GM18873 (cell line): ENCODE measurements around the gene SH3BGRL2.
"Not testable (repeated sequence)": the region's sequence is repeated elsewhere in the genome, so short reads cannot be mapped to it uniquely, and the experiment has no call there.

Experiments used
- ATAC-seq: cut with Tn5 transposase; IDR thresholded peaks from one replicate; pipeline ENCODE4 v1.9.1; 2021; ENCODE audit warnings: mild to moderate bottlenecking, moderate library complexity, moderate number of reproducible peaks; ENCODE audit not compliant: unreplicated experiment, low FRiP score

Gene SH3BGRL2

DNA sequence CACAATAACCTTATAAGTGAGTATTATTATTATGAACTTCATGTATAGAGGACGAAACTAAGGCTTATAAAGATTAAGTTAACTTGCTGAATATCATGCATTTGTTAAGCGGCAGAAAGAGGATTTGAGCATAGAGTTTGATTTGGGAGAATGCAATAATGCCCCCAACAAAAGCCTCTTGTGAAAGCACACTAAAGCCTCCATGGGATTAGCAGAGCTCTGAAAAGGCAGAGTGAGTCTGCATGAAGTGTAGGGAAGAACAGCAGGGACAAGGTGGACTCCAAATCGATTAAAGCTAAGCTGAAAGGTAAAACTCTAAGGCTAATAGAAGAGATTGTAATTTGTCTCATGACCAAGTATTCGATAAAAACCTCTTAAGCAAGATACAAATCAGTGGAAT, 100.3 kb downstream of the SH3BGRL2 start:
- no peak for ATAC-seq

GRCh38 chr6:79733388-79733787, 102.3 kb downstream of the SH3BGRL2 start:
- no peak for ATAC-seq

- ATAC-seq = no peak
These were observed 103.2 kb downstream of the SH3BGRL2 start for GRCh38 chr6:79734374-79734773.

DNA sequence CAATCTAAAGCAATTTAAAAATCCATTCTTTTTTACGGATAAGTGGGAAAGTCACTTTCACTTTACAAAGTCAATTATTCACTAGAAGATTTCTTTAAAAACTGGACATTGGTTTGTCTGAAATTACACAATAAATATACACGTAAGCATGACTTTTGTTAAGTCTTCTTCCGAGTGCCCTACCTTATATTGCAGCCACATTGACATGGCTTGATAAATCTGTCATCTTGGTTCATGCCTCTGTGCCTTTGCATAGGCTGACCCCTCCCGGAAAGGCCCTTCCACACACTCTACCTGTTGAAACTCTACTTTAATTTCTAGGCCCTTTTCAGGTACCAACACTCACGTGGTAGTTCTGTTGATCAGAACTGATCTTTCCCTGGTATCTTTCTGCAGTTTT, 104.1 kb downstream of the SH3BGRL2 start:
- no peak for ATAC-seq

DNA sequence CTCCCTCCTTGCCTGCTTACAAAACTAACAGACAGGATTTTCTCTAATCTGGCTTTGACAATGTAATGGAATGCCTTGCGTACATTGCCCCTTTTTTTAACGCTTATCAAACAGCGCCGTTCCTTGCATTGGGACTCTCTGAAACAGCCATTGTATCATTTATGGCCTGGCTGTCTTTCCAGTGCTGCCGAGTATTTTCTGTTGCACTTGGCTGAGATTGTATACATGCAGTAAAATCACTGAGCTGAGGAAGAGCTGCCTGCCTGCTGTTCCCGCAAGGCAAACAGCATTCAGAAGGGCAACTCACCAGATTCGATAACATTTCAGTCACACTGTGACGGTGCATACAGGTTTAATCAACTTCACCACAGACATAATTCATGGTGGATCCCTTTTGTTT, 106.0 kb downstream of the SH3BGRL2 start:
- ATAC-seq = no peak

- ATAC-seq = no peak
These were observed 110.9 kb downstream of the SH3BGRL2 start for GRCh38 chr6:79742030-79742429.

DNA sequence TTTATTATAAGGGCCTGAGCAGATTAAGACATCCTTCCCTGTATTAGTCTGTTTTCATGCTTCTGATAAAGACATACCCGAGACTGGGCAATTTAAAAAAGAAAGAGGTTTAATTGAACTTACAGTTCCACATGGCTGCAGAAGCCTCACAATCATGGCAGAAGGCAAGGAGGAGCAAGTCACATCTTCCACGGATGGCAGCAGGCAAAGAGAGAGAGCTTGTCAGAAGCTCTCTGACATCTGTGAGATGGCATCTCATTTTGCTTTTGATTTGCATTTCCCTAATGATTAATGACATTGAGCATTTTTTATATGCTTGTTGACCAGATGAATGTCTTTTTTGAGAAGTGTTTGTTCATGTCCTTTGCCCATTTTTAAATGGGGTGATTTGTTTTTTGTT, 114.2 kb downstream of the SH3BGRL2 start:
- ATAC-seq = not testable (repeated sequence)

DNA sequence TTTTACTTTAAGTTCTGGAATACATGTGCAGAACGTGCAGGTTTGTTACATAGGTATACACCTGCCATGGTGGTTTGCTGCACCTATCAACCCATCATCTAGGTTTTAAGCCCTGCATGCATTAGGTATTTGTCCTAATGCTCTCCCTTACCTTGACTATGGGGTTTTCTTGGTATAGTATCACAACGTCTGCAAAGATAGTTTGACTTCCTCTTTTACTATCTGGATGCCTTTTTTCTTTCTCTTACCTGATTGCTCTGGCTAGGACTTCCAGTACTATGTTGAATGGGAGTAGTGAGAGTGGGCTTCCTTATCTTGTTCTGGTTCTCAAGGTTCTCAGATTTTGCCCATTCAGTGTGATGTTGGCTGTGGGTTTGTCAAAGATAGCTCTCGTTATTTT, 115.2 kb downstream of the SH3BGRL2 start:
- not testable (repeated sequence) for ATAC-seq

DNA sequence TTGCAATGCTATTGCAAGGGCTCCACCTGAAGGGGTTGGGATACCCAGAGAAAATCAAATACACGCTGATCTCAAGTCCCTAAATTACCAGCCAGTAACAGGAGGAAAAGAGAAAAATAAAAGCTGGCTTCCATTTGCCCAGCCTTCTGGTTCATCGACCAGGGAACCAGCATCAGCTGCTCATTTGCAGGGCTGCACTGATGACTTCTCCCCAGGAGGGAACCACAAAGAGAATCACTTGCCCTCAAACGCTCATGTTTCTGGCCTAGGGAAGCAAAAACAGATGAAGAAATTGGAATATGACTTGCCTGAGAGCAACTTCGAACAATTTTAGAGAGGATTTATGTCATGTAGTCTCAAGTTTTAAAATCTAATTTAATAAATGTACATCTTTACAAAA, 119.7 kb downstream of the SH3BGRL2 start:
- no peak for ATAC-seq
